Lower leg skin (tissue), 4 donors: ENCODE results near the gene CEP97. TPM values are rescaled to one million over a fixed set of nuclear protein-coding genes. Genes with fewer than 3 reads are reported as not detected.
"Not testable (repeated sequence)": the region's sequence is repeated elsewhere in the genome, so short reads cannot be mapped to it uniquely, and the experiment has no call there.

ENCODE experiments used
- DNase-seq, 2 donors: peaks; one replicate each; pipeline ENCODE4 v3.0.0-alpha.2; 2019; ENCODE audit warnings: low spot score in 2 of 2
- H3K4me3 ChIP-seq: fragments of 200-600 bp; sonication (generic); 2 replicates; pipeline ENCODE4 v1.5.1; 2017; ENCODE audit warnings: mild to moderate bottlenecking, low read depth; ENCODE audit not compliant: poor library complexity, severe bottlenecking
- CTCF ChIP-seq, 3 donors: fragments of 450-650 bp; IDR thresholded peaks; one replicate each; pipeline ENCODE4 v1.5.1; 2016; ENCODE audit warnings: antibody characterized with exemption in 3 of 3, mild to moderate bottlenecking in 3 of 3, moderate library complexity in 2 of 3
- POLR2A ChIP-seq, 2 donors: fragments of 450-650 bp; IDR thresholded peaks; one replicate each; pipeline ENCODE4 v1.6.1; 2016 to 2017; ENCODE audit warnings: antibody characterized with exemption in 2 of 2, mild to moderate bottlenecking in 1 of 2, moderate library complexity in 1 of 2
- WGBS, 2 donors: methylation state at CpG; one replicate each; pipeline ENCODE4 v1.1.5; 2018; 5-methylcytosine and 5-hydroxymethylcytosine counted together
- intact Hi-C: fragments of 100-400 bp; cut with DNase I; formaldehyde crosslinking; loops from one replicate; pipeline ENCODE4 v1.15.0; 2023; ENCODE audit warnings: low total_unique reads
- total RNA-seq, 4 donors: library from RNA; depleted of rRNA; stranded (reverse); fragments of >200 nt; gene quantifications; one replicate each; pipeline ENCODE4 v1.1.0, GENCODE V29; 2016

The CEP97 gene
- 1 to 10 TPM; 6.5 to 8.3 (median 7.4) TPM for total RNA-seq

GRCh38 chr3:101724329-101725193 is at the start of gene CEP97:
Gene CEP97, plus strand, starts transcription at chr3:101724614. Its CDS starts 63 bp downstream, at chr3:101724677.
- intact Hi-C loops, result no loop called here
- peak; percentile 91 to 97 for DNase-seq
- WGBS, 2 donors, result 0% methylated on average over 35 to 49 of the region's 49 CpGs
- peak within 1 kb of the TSS; percentile 85 for H3K4me3 ChIP-seq
- no peak for TF ChIP-seq CTCF (IDR thresholded peaks at IDR 0.05)
- no peak for TF ChIP-seq POLR2A (IDR thresholded peaks at IDR 0.05)

GRCh38 chr3:101675709-101676215 is 48.7 kb upstream of the CEP97 start:
- DNase-seq, result no peak
- intact Hi-C loops, result no loop called here
- peak overlapping the region; percentile 100 for H3K4me3 ChIP-seq
- no peak for TF ChIP-seq CTCF (IDR thresholded peaks at IDR 0.05)
- no peak for TF ChIP-seq POLR2A (IDR thresholded peaks at IDR 0.05)
- 5% methylated on average over 27 of the region's 27 CpGs for WGBS, 2 donors

- intact Hi-C loops, result no loop called here
- H3K4me3 ChIP-seq, result peak overlapping the region; percentile 100
- DNase-seq, result peak; percentile 90 to 98
- WGBS, 2 donors, result 0% methylated on average over 16 to 36 of the region's 57 CpGs
- no peak for TF ChIP-seq CTCF (IDR thresholded peaks at IDR 0.05)
- TF ChIP-seq POLR2A (IDR thresholded peaks at IDR 0.05), result no peak
These were observed 48.1 kb upstream of the CEP97 start for GRCh38 chr3:101676216-101676764.

DNA sequence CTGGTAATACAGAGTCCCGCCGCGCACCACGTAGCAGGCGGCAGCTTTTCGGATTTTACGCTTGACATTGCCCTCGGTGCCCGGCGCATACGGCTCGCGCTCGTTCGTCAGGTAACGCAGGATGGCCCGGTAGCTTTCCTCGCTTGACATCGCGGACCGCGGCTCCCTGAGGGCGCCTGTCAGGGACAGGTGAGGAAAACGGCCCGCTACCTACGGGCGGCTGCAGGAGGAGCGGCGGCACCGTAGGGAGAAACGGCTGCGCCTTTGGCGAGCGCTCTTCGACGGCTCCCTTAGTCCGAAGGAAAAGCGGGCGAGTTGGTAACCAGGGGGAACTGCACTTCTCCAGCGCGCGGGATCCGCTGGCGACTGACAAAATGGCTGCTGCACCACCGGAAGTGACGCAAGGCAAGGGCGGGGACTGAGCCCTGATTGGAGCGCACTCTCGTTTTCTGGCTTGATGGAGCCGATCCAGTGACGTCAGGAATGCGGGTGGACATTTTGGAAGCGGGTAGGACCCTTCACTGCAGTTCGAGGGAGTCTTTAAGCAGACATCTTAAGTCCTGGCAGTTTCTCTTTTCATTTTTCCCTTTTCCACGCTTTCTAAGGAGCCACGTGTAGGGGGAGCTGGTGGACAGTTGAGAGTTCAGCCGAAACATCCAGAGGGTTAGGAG is 47.5 kb upstream of the CEP97 start, which contains the start of gene ZBTB11:
Gene ZBTB11 (minus strand): TSS at position 368 of the 671 bp plus-strand sequence. CDS start 218 bp downstream, at position 150.
- peak; percentile 100 for DNase-seq
- 0% methylated on average over 39 to 40 of the region's 57 CpGs for WGBS, 2 donors
- TF ChIP-seq POLR2A (IDR thresholded peaks at IDR 0.05), result no peak
- TF ChIP-seq CTCF (IDR thresholded peaks at IDR 0.05), result no peak
- H3K4me3 ChIP-seq, result peak within 1 kb of the TSS; percentile 100
- intact Hi-C loops, result no loop called here

DNA sequence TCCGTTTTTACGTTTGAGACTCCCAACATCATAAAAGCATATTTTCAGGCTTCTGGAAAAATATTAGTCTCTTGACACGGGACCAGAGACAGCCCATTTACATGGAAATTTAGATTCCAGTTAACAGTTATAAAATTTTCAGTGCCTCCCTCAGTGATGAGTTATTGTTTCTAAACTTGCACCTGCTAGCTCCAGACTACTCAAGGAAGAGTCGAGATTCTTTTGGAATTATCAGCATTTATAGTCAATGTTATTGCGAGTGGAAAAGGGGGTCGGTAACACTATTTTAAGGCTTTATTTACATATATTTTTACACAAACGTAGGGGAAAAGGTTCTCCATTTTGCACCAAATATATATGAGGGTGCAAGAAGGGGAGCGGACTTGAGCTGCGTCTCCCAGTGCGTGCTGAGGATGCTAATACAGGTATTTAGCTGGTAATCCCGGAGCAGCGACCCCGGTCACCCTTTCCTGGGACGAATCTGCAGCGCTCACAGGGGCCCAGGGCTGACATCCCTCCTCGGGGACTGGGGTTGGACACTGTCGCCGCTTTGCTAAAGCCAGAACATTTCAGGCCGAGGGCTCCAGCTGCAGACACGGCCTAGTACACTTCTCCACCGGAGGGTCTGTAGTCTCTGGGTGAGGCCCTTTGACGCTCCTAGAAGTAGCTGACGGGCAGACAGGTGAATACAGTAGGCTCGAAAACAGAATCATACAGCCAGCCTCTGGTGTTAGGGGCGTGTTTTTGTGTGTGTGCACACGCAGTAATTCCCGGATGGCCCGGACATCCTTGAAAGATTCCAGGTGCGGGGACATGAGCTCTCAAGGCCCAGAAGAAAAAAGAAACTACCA is 46.8 kb upstream of the CEP97 start:
- intact Hi-C loops, result no loop called here
- no peak for DNase-seq
- peak overlapping the region; percentile 7 for H3K4me3 ChIP-seq
- TF ChIP-seq POLR2A (IDR thresholded peaks at IDR 0.05) (no peak), CTCF (IDR thresholded peaks at IDR 0.05) (no peak)
- 49 to 60% methylated on average over 29 of the region's 29 CpGs for WGBS, 2 donors

GRCh38 chr3:101678837-101679236 is 45.6 kb upstream of the CEP97 start:
- WGBS, 2 donors, result 56 to 57% methylated on average over 2 of the region's 2 CpGs
- DNase-seq, H3K4me3 ChIP-seq, intact Hi-C loops: not testable (repeated sequence)
